ENCODE measurements around the gene CSNK2A3. TPM values are rescaled to one million over a fixed set of nuclear protein-coding genes. Genes with fewer than 3 reads are reported as not detected.

CSNK2A3 gene
- total RNA-seq, 1 donor from 2014 or later, result 2.0 TPM

- no peak for FAIRE-seq
- DNase-seq (ENCODE audit: low spot score in 2 of 2), result no peak
Measured at GRCh38 chr11:11304550-11304949, 48.5 kb downstream of the CSNK2A3 start.

DNA sequence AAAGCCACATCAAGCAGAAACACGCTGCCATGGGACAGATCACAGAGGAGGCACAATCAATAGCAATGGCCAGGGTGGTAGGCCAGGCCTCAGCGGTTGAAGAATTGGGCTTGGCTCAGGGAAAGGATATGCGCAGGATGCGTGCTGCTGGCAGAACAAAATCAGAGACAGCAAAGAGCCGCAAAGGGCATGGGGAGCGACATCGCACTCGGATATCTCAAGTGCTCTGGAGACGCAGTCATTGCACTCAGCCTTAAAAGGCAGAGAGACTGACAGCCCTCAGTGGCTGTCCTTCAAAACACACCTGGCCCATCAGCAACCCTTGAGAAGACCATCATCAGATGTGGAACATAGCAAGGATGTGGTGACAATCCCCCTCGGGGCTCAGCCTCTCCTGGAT is 50.5 kb downstream of the CSNK2A3 start:
- DNase-seq (ENCODE audit: low spot score in 2 of 2) (no peak), FAIRE-seq (no peak)

Measured in frontal cortex (tissue), 4 donors.